Endodermal cell (in vitro differentiated cells): ENCODE results near the gene DCDC2. TPM values are rescaled to one million over a fixed set of nuclear protein-coding genes. Genes with fewer than 3 reads are reported as not detected.
A peak's percentile ranks its signal among the peaks of the same experiment; 100 is the strongest.

Source experiments
- DNase-seq: peaks from one replicate; pipeline ENCODE4 v3.0.0-alpha.2; 2017
- H3K27ac ChIP-seq: 2 replicates; pipeline ENCODE4 v1.5.1; 2013; ENCODE audit warnings: mild to moderate bottlenecking, low read depth, low read length, moderate library complexity
- H3K27me3 ChIP-seq: 2 replicates; pipeline ENCODE4 v1.6.1; 2013; ENCODE audit warnings: mild to moderate bottlenecking, low read length, moderate library complexity; ENCODE audit not compliant: insufficient read depth, control insufficient read depth, poor library complexity, severe bottlenecking
- H3K36me3 ChIP-seq: 2 replicates; pipeline ENCODE4 v1.7.0; 2013; ENCODE audit warnings: mild to moderate bottlenecking, low read length, moderate library complexity; ENCODE audit not compliant: control insufficient read depth, insufficient read depth
- H3K4me1 ChIP-seq: one replicate; pipeline ENCODE4 v1.7.0; 2013; ENCODE audit warnings: low read length; ENCODE audit not compliant: control insufficient read depth, insufficient read depth
- H3K4me3 ChIP-seq: 2 replicates; pipeline ENCODE4 v1.5.1; 2013; ENCODE audit warnings: mild to moderate bottlenecking, low read length, moderate library complexity
- H3K9ac ChIP-seq: 2 replicates; pipeline ENCODE4 v1.6.1; 2013; ENCODE audit warnings: mild to moderate bottlenecking, low read length, moderate library complexity; ENCODE audit not compliant: poor library complexity, severe bottlenecking; ENCODE audit errors: extremely low read depth
- H3K9me3 ChIP-seq: 2 replicates; pipeline ENCODE4 v1.6.1; 2013; ENCODE audit warnings: mild to moderate bottlenecking, low read length, moderate library complexity; ENCODE audit not compliant: control insufficient read depth
- H3K27ac Mint-ChIP-seq: 2 replicates; pipeline ENCODE4 v1.8.0; 2020; ENCODE audit warnings: mixed read lengths
- H3K27me3 Mint-ChIP-seq: 2 replicates; pipeline ENCODE4 v1.8.0; 2021; ENCODE audit warnings: mild to moderate bottlenecking, mixed read lengths; ENCODE audit not compliant: insufficient read depth
- H3K36me3 Mint-ChIP-seq: 2 replicates; pipeline ENCODE4 v1.8.0; 2020; ENCODE audit warnings: low read depth, mixed read lengths
- H3K4me1 Mint-ChIP-seq: 2 replicates; pipeline ENCODE4 v1.8.0; 2020; ENCODE audit warnings: mixed read lengths
- H3K4me3 Mint-ChIP-seq: 2 replicates; pipeline ENCODE4 v1.8.0; 2020; ENCODE audit warnings: mild to moderate bottlenecking, moderate library complexity, mixed read lengths
- H3K9me3 Mint-ChIP-seq: 2 replicates; pipeline ENCODE4 v1.8.0; 2020; ENCODE audit warnings: mild to moderate bottlenecking, mixed read lengths
- CTCF ChIP-seq: fragments of 200-600 bp; sonication (generic); conservative IDR thresholded peaks from 2 replicates; pipeline ENCODE4 v1.5.0; 2021; ENCODE audit warnings: antibody characterized with exemption, mild to moderate bottlenecking
- WGBS, 2 experiments: methylation state at CpG; one replicate each; pipeline versions ENCODE4 v1.1.5 to v1.1.7; 2013; ENCODE audit warnings: missing lambda C conversion rate in 2 of 2, mixed read lengths in 1 of 2; ENCODE audit not compliant: insufficient coverage in 1 of 2, insufficient read length in 1 of 2; 5-methylcytosine and 5-hydroxymethylcytosine counted together
- long read RNA-seq, 4 experiments: library from polyadenylated mRNA in 2 of 4; library from RNA in 1 of 4; library from capped mRNA in 1 of 4; stranded (forward) in 3 of 4; unstranded in 1 of 4; transcript quantifications; one replicate each; pipeline ENCODE4 v2.0.0, GENCODE V29; 2020 to 2021; ENCODE audit warnings: inconsistent platforms in 1 of 4
- polyA plus RNA-seq, 2 experiments: library from polyadenylated mRNA; stranded (reverse); fragments of 50-300 nt; gene quantifications; one replicate each; pipeline ENCODE4 v1.2.3, GENCODE V29; 2013
- total RNA-seq, 2 donors: library from RNA; stranded (reverse); fragmentation: NEBNext Ultra II Directional in 1 of 2; extraction: Animal tissue kit (Norgen Biotek cat#: 25700) in 1 of 2; gene quantifications; 2 replicates in 1 of 2; 3 replicates in 1 of 2; pipeline ENCODE4 v1.2.1, GENCODE V29; 2021

Gene DCDC2
- total RNA-seq: 1 to 10 TPM in 1 of 2 donors, under 1 TPM in 1; 0.49 to 1.4 TPM
- 0.36 TPM for polyA plus RNA-seq (2013, experiment 1 of 2)
- polyA plus RNA-seq (2013, experiment 2 of 2): 0.08 TPM
- long read RNA-seq, experiment 1: 0 reads
- long read RNA-seq, experiment 2, partial matches to known transcripts: 0 of 2 reads
- long read RNA-seq, experiment 2, other reads (novel, unspliced or antisense): 2 of 2 reads
- long read RNA-seq, experiment 3: 0 reads
- long read RNA-seq, experiment 4: 0 reads

GRCh38 chr6:24357336-24358218 lies at the start of gene DCDC2:
Gene DCDC2, minus strand, starts transcription at chr6:24358059. Its CDS starts 309 bp downstream, at chr6:24357750.
- Histone ChIP-seq H3K36me3 (no peaks in the 10 kb centered on the region), H3K9me3 (no peaks in the 10 kb centered on the region), H3K27ac (no peak within 1 kb of the TSS), H3K27me3 (peaks cover 38% of the 10 kb centered on the region), H3K4me1 (no peaks in the 10 kb centered on the region), H3K9ac (no peak within 1 kb of the TSS), H3K4me3 (peak within 1 kb of the TSS; percentile 73)
- peaks cover 40% of the 10 kb centered on the region for H3K27me3 Mint-ChIP-seq
- no peaks in the 10 kb centered on the region for H3K9me3 Mint-ChIP-seq
- 41 to 55% methylated on average over 41 to 60 of the region's 61 CpGs for WGBS, 2 experiments
- TF ChIP-seq CTCF: no peak
- H3K27ac Mint-ChIP-seq: no peak within 1 kb of the TSS
- peaks cover 1% of the 10 kb centered on the region for H3K4me1 Mint-ChIP-seq
- no peaks in the 10 kb centered on the region for H3K36me3 Mint-ChIP-seq
- H3K4me3 Mint-ChIP-seq: peak within 1 kb of the TSS; percentile 63
- peak; percentile 49 for DNase-seq

GRCh38 chr6:24405262-24405661 lies 47.4 kb upstream of the DCDC2 start:
- no peaks in the 10 kb centered on the region for H3K27me3 ChIP-seq
- Mint-ChIP-seq H3K36me3 (peaks cover 37% of the 10 kb centered on the region), H3K4me3 (peak overlapping the region; percentile 21), H3K27ac (peak overlapping the region; percentile 44), H3K27me3 (no peaks in the 10 kb centered on the region), H3K4me1 (peaks cover 32% of the 10 kb centered on the region), H3K9me3 (no peaks in the 10 kb centered on the region)
- H3K36me3 ChIP-seq: peaks cover 57% of the 10 kb centered on the region
- 87% methylated on average over 5 of the region's 5 CpGs for WGBS, 2 experiments
- no peak overlapping the region for H3K9ac ChIP-seq
- no peaks in the 10 kb centered on the region for H3K4me1 ChIP-seq
- no peak for DNase-seq
- no peak overlapping the region for H3K4me3 ChIP-seq
- no peak for TF ChIP-seq CTCF
- H3K27ac ChIP-seq: no peak overlapping the region
- H3K9me3 ChIP-seq: no peaks in the 10 kb centered on the region

GRCh38 chr6:24403501-24403824 lies 45.6 kb upstream of the DCDC2 start:
- H3K9me3 ChIP-seq: peaks cover 3% of the 10 kb centered on the region
- Mint-ChIP-seq H3K27me3 (no peaks in the 10 kb centered on the region), H3K4me3 (peak overlapping the region; percentile 94), H3K9me3 (peaks cover 8% of the 10 kb centered on the region), H3K4me1 (peaks cover 43% of the 10 kb centered on the region), H3K36me3 (peaks cover 31% of the 10 kb centered on the region), H3K27ac (peak overlapping the region; percentile 90)
- 3 to 12% methylated on average over 8 to 12 of the region's 12 CpGs for WGBS, 2 experiments
- no peaks in the 10 kb centered on the region for H3K4me1 ChIP-seq
- H3K9ac ChIP-seq: peak overlapping the region; percentile 86
- peak overlapping the region; percentile 97 for H3K4me3 ChIP-seq
- no peak for TF ChIP-seq CTCF
- H3K27me3 ChIP-seq: no peaks in the 10 kb centered on the region
- DNase-seq: no peak
- H3K36me3 ChIP-seq: peaks cover 39% of the 10 kb centered on the region
- H3K27ac ChIP-seq: no peak overlapping the region
